Osteoblast (primary cell): ENCODE data around the gene UQCR11. TPM values are rescaled to one million over a fixed set of nuclear protein-coding genes. Genes with fewer than 3 reads are reported as not detected.

Experiments used
- DNase-seq: peaks from one replicate; pipeline ENCODE4 v3.0.0; 2011; ENCODE audit warnings: low spot score, mixed read lengths; ENCODE audit not compliant: insufficient read length; ENCODE audit errors: missing footprints
- H2AFZ ChIP-seq: 2 replicates; pipeline ENCODE4 v1.6.0; 2011; ENCODE audit warnings: mild to moderate bottlenecking, low read length
- H3K27ac ChIP-seq: 2 replicates; pipeline ENCODE4 v1.5.1; 2011; ENCODE audit warnings: mild to moderate bottlenecking, low read depth, low read length, moderate library complexity
- H3K27me3 ChIP-seq: 2 replicates; pipeline ENCODE4 v1.6.0; 2012; ENCODE audit warnings: mild to moderate bottlenecking, control low read depth, inconsistent platforms, low read length, moderate library complexity; ENCODE audit not compliant: insufficient read depth
- H3K36me3 ChIP-seq: 2 replicates; pipeline ENCODE4 v1.5.1; 2011; ENCODE audit warnings: mild to moderate bottlenecking, low read length, control low read depth, moderate library complexity; ENCODE audit not compliant: insufficient read depth
- H3K4me1 ChIP-seq: 2 replicates; pipeline ENCODE4 v1.5.1; 2011; ENCODE audit warnings: mild to moderate bottlenecking, low read length, control low read depth, moderate library complexity; ENCODE audit not compliant: insufficient read depth
- H3K4me2 ChIP-seq: 2 replicates; pipeline ENCODE4 v1.6.0; 2011; ENCODE audit warnings: mild to moderate bottlenecking, low read length; ENCODE audit not compliant: insufficient read depth
- H3K4me3 ChIP-seq: fragments of 200-600 bp; sonication (generic); 3 replicates; pipeline ENCODE4 v1.5.1; 2012; ENCODE audit warnings: mild to moderate bottlenecking, low read length, inconsistent platforms; ENCODE audit not compliant: insufficient read depth
- H3K79me2 ChIP-seq: 2 replicates; pipeline ENCODE4 v1.6.0; 2012; ENCODE audit warnings: mild to moderate bottlenecking, low read length, control low read depth, inconsistent platforms; ENCODE audit not compliant: insufficient read depth
- H3K9me3 ChIP-seq: 2 replicates; pipeline ENCODE4 v1.5.1; 2011; ENCODE audit warnings: low read depth, low read length, control low read depth
- H4K20me1 ChIP-seq: 2 replicates; pipeline ENCODE4 v1.6.0; 2012; ENCODE audit warnings: mild to moderate bottlenecking, low read length, control low read depth; ENCODE audit not compliant: insufficient read depth
- CTCF ChIP-seq: IDR thresholded peaks from 2 replicates; pipeline ENCODE4 v1.5.1; 2011; ENCODE audit warnings: mild to moderate bottlenecking, low read depth, low read length, moderate library complexity; ENCODE audit errors: extremely low read depth
- total RNA-seq: library from RNA; depleted of rRNA; stranded (reverse); fragments of >200 nt; gene quantifications from 2 replicates; pipeline ENCODE4 v1.2.3, GENCODE V29; 2012

UQCR11 gene
- 37.4 and 39.4 TPM in 2 replicates for total RNA-seq

GRCh38 chr19:1605236-1606137, at the start of gene UQCR11:
TSS of gene UQCR11 (minus strand) at chr19:1605462. CDS start at chr19:1605409, 53 bp downstream.
- H2AFZ ChIP-seq, result peak within 1 kb of the TSS; percentile 98
- H3K4me3 ChIP-seq, result peak within 1 kb of the TSS; percentile 96
- peak; percentile 68 for TF ChIP-seq CTCF
- peaks cover 46% of the 10 kb centered on the region for H3K79me2 ChIP-seq
- peaks cover 15% of the 10 kb centered on the region for H3K4me1 ChIP-seq
- peak; percentile 100 for DNase-seq
- H3K4me2 ChIP-seq, result peak within 1 kb of the TSS; percentile 100
- H3K9me3 ChIP-seq, result no peaks in the 10 kb centered on the region
- H3K27ac ChIP-seq, result peak within 1 kb of the TSS; percentile 95
- H4K20me1 ChIP-seq, result peaks cover 21% of the 10 kb centered on the region
- no peaks in the 10 kb centered on the region for H3K27me3 ChIP-seq
- H3K36me3 ChIP-seq, result no peaks in the 10 kb centered on the region

- H3K79me2 ChIP-seq, result peaks cover 23% of the 10 kb centered on the region
- H2AFZ ChIP-seq, result no peak overlapping the region
- no peaks in the 10 kb centered on the region for H3K9me3 ChIP-seq
- no peak overlapping the region for H3K4me2 ChIP-seq
- H3K36me3 ChIP-seq, result peaks cover 5% of the 10 kb centered on the region
- no peaks in the 10 kb centered on the region for H3K27me3 ChIP-seq
- TF ChIP-seq CTCF, result no peak
- no peak overlapping the region for H3K27ac ChIP-seq
- peaks cover 17% of the 10 kb centered on the region for H4K20me1 ChIP-seq
- H3K4me3 ChIP-seq, result no peak overlapping the region
- no peak for DNase-seq
- peaks cover 23% of the 10 kb centered on the region for H3K4me1 ChIP-seq
These were observed 49.0 kb upstream of the UQCR11 start for GRCh38 chr19:1654178-1654792.

GRCh38 chr19:1653300-1653628, 48.0 kb upstream of the UQCR11 start:
- Histone ChIP-seq H3K79me2 (peaks cover 32% of the 10 kb centered on the region), H3K9me3 (no peaks in the 10 kb centered on the region), H3K27ac (peak overlapping the region; percentile 97), H2AFZ (peak overlapping the region; percentile 99), H4K20me1 (peaks cover 26% of the 10 kb centered on the region), H3K27me3 (no peaks in the 10 kb centered on the region), H3K4me3 (peak overlapping the region; percentile 81), H3K36me3 (peaks cover 14% of the 10 kb centered on the region), H3K4me2 (peak overlapping the region; percentile 84), H3K4me1 (peaks cover 19% of the 10 kb centered on the region)
- DNase-seq, result no peak
- TF ChIP-seq CTCF, result no peak
